Ishikawa (cell line): Measurements from ENCODE around the gene ATG16L1.

Experiments
- CEBPB ChIP-seq: IDR thresholded peaks from 2 replicates; pipeline ENCODE4 v1.6.1; 2012
- CREB1 ChIP-seq: IDR thresholded peaks from 2 replicates; pipeline ENCODE4 v1.6.1; 2012; ENCODE audit warnings: low read depth
- EGR1 ChIP-seq: IDR thresholded peaks from 2 replicates; pipeline ENCODE4 v1.6.1; 2012
- EP300 ChIP-seq: IDR thresholded peaks from 2 replicates; pipeline ENCODE4 v1.6.1; 2012; ENCODE audit warnings: borderline replicate concordance
- FOXM1 ChIP-seq: IDR thresholded peaks from 2 replicates; pipeline ENCODE4 v1.6.1; 2012; ENCODE audit warnings: low read depth, borderline replicate concordance
- MAX ChIP-seq: IDR thresholded peaks from 2 replicates; pipeline ENCODE4 v1.6.1; 2012
- NFIC ChIP-seq: IDR thresholded peaks from 2 replicates; pipeline ENCODE4 v1.6.1; 2012
- RAD21 ChIP-seq: IDR thresholded peaks from 2 replicates; pipeline ENCODE4 v1.6.1; 2012; ENCODE audit warnings: low read depth
- REST ChIP-seq: IDR thresholded peaks from 2 replicates; pipeline ENCODE4 v1.6.1; 2012; ENCODE audit warnings: low read depth, mild to moderate bottlenecking
- TAF1 ChIP-seq: IDR thresholded peaks from 2 replicates; pipeline ENCODE4 v1.6.1; 2012; ENCODE audit warnings: low read depth, mild to moderate bottlenecking
- TCF12 ChIP-seq: IDR thresholded peaks from 2 replicates; pipeline ENCODE4 v1.6.1; 2012; ENCODE audit warnings: low read depth
- TEAD4 ChIP-seq: IDR thresholded peaks from 2 replicates; pipeline ENCODE4 v1.6.1; 2012
- YY1 ChIP-seq: IDR thresholded peaks from 2 replicates; pipeline ENCODE4 v1.6.1; 2012; ENCODE audit warnings: low read depth
- ZBTB7A ChIP-seq: IDR thresholded peaks from 2 replicates; pipeline ENCODE4 v1.6.1; 2012; ENCODE audit warnings: low read depth
- TF ChIP-seq, protein P1 (sequence below): IDR thresholded peaks from 2 replicates; pipeline ENCODE4 v1.6.1; 2012

Gene ATG16L1

GRCh38 chr2:233341296-233341695 lies 89.8 kb downstream of the ATG16L1 start:
- TF ChIP-seq NFIC: no peak
- no peak for TF ChIP-seq EGR1
- no peak for TF ChIP-seq TCF12
- TF ChIP-seq, protein P1, sequence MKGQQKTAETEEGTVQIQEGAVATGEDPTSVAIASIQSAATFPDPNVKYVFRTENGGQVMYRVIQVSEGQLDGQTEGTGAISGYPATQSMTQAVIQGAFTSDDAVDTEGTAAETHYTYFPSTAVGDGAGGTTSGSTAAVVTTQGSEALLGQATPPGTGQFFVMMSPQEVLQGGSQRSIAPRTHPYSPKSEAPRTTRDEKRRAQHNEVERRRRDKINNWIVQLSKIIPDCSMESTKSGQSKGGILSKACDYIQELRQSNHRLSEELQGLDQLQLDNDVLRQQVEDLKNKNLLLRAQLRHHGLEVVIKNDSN: no peak
- no peak for TF ChIP-seq TAF1
- TF ChIP-seq FOXM1: no peak
- TF ChIP-seq REST: no peak
- TF ChIP-seq ZBTB7A: no peak
- TF ChIP-seq CEBPB: no peak
- no peak for TF ChIP-seq YY1
- no peak for TF ChIP-seq CREB1
- TF ChIP-seq EP300: no peak
- TF ChIP-seq MAX: no peak
- TF ChIP-seq RAD21: no peak
- no peak for TF ChIP-seq TEAD4

DNA sequence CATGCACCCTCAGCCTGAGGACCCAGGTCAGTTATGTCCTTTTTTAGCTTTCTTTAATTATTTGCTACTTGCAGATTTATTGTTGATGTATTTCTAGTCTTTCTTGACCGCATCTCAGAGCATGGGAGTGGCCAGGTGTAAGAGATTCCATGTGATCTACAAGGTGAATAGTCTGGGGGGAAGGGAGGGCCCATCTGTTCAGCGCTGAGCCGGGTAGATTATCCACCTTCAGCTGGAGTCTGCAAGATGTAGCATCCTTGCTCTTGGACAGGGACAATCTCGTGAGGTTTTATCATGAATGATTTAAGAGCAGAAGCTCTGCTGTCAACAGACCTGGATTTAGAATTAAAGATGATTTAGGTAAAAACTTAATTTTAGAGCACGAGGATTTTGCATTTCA lies 90.8 kb downstream of the ATG16L1 start:
- TF ChIP-seq NFIC (no peak), FOXM1 (no peak), TAF1 (no peak), TEAD4 (no peak), MAX (no peak), CREB1 (no peak), REST (no peak), EP300 (no peak), EGR1 (no peak), ZBTB7A (no peak), RAD21 (no peak), CEBPB (no peak), TCF12 (no peak), YY1 (no peak)
- TF ChIP-seq, protein P1: no peak

GRCh38 chr2:233343171-233343705 lies 91.8 kb downstream of the ATG16L1 start:
- TF ChIP-seq RAD21: no peak
- TF ChIP-seq MAX: no peak
- no peak for TF ChIP-seq TCF12
- no peak for TF ChIP-seq TAF1
- no peak for TF ChIP-seq EGR1
- no peak for TF ChIP-seq EP300
- TF ChIP-seq FOXM1: no peak
